K562 (cell line): Measurements from ENCODE around the gene TBX10.

ENCODE experiments used
- CTCF ChIP-seq, 3 experiments: IDR thresholded peaks in 2 of 3; conservative IDR thresholded peaks in 1 of 3; 2 replicates each; pipeline ENCODE4 v1.5.1; 2011 to 2012; ENCODE audit warnings: low read length in 3 of 3, mild to moderate bottlenecking in 3 of 3, control low read depth in 2 of 3, improper control_type of control experiment in 1 of 3, inconsistent platforms in 1 of 3, low read depth in 1 of 3, mixed read lengths in 1 of 3, moderate library complexity in 1 of 3; ENCODE audit not compliant: insufficient read depth in 2 of 3
- ETV6 ChIP-seq, 3 experiments: fragments of 150-350 bp in 1 of 3; sonication (generic) in 1 of 3; formaldehyde crosslinking in 1 of 3; IDR thresholded peaks; 2 replicates each; pipeline versions ENCODE4 v1.6.1 to v1.8.0; 2014 to 2022; ENCODE audit warnings: borderline replicate concordance in 2 of 3, low read depth in 2 of 3, antibody characterized with exemption in 1 of 3, low read length in 1 of 3, mild to moderate bottlenecking in 1 of 3, missing genetic modification reagents in 1 of 3
- EZH2 ChIP-seq: IDR thresholded peaks from 2 replicates; pipeline ENCODE4 v1.6.1; 2012; ENCODE audit warnings: low read depth, mild to moderate bottlenecking, inconsistent platforms, low read length, borderline replicate concordance
- FOS ChIP-seq: IDR thresholded peaks from 3 replicates; pipeline ENCODE4 v1.6.1; 2011; ENCODE audit not compliant: insufficient read length; ENCODE audit errors: extremely low read depth
- FOXA3 ChIP-seq, 2 experiments: fragments of 450-650 bp in 1 of 2; sonication (generic) in 1 of 2; formaldehyde crosslinking; IDR thresholded peaks in 1 of 2; conservative IDR thresholded peaks in 1 of 2; 2 replicates each; pipeline versions ENCODE4 v1.4.0 to v1.8.0; 2020 to 2022; ENCODE audit warnings: mild to moderate bottlenecking in 2 of 2, missing genetic modification reagents in 1 of 2
- MEIS2 ChIP-seq: fragments of 450-650 bp; IDR thresholded peaks from 2 replicates; pipeline ENCODE4 v1.6.1; 2014; ENCODE audit warnings: mild to moderate bottlenecking; ENCODE audit not compliant: partially characterized antibody
- SIX5 ChIP-seq, 2 experiments: IDR thresholded peaks; 2 replicates each; pipeline ENCODE4 v1.6.1; 2011; ENCODE audit warnings: low read length in 2 of 2, borderline replicate concordance in 1 of 2, low read depth in 1 of 2, mild to moderate bottlenecking in 1 of 2, moderate library complexity in 1 of 2; ENCODE audit not compliant: insufficient read depth in 1 of 2
- USF2 ChIP-seq: sonication (generic); formaldehyde crosslinking; IDR thresholded peaks from 2 replicates; pipeline ENCODE4 v1.5.0; 2020; ENCODE audit warnings: missing genetic modification reagents
- TF ChIP-seq, protein P1 (sequence below): fragments of 450-650 bp; IDR thresholded peaks from 2 replicates; pipeline ENCODE4 v1.6.1; 2014; ENCODE audit warnings: low read depth, mild to moderate bottlenecking, moderate library complexity, borderline replicate concordance

DNA sequence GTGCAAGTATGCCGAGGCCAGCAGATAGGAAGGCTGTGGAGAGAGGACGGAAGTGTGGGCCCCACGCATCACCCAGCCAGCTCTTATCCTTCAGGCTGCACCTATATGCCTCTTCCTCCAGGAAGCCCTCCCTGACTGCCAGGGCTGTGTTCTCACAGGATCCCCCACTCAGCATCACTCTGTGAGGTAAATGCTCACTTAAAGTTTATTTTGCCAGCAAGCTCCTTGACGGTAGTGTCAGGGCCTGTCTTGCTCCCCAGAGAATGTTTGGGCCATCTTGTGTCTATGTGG is 4.4 kb downstream of the TBX10 start:
- TF ChIP-seq USF2 (CRISPR knock-in tag) (no peak), FOXA3 (CRISPR knock-in tag; conservative IDR thresholded peaks at IDR 0.05 in 1 of 2, IDR thresholded peaks at IDR 0.05 in 1 of 2) (no peak), CTCF (IDR thresholded peaks at IDR 0.05 in 2 of 3, conservative IDR thresholded peaks at IDR 0.05 in 1 of 3; ENCODE audit: insufficient read depth in 2 of 3, low read depth in 1 of 3, low read length in 3 of 3) (no peak), FOS (no peak), MEIS2 (no peak), EZH2 (no peak), ETV6 (IDR thresholded peaks at IDR 0.05; ENCODE audit: borderline replicate concordance in 1 of 2, low read depth in 2 of 2, low read length in 1 of 2) (no peak), ETV6 (CRISPR knock-in tag; IDR thresholded peaks at IDR 0.05; ENCODE audit: borderline replicate concordance) (no peak), SIX5 (IDR thresholded peaks at IDR 0.05; ENCODE audit: borderline replicate concordance in 1 of 2, insufficient read depth in 1 of 2, low read depth in 1 of 2, low read length in 2 of 2) (no peak)
- TF ChIP-seq, protein P1, sequence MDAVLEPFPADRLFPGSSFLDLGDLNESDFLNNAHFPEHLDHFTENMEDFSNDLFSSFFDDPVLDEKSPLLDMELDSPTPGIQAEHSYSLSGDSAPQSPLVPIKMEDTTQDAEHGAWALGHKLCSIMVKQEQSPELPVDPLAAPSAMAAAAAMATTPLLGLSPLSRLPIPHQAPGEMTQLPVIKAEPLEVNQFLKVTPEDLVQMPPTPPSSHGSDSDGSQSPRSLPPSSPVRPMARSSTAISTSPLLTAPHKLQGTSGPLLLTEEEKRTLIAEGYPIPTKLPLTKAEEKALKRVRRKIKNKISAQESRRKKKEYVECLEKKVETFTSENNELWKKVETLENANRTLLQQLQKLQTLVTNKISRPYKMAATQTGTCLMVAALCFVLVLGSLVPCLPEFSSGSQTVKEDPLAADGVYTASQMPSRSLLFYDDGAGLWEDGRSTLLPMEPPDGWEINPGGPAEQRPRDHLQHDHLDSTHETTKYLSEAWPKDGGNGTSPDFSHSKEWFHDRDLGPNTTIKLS = no peak
